ENCODE data around the gene MAST4.
"Not testable (repeated sequence)": the region's sequence is repeated elsewhere in the genome, so short reads cannot be mapped to it uniquely, and the experiment has no call there.

Gene MAST4

DNA sequence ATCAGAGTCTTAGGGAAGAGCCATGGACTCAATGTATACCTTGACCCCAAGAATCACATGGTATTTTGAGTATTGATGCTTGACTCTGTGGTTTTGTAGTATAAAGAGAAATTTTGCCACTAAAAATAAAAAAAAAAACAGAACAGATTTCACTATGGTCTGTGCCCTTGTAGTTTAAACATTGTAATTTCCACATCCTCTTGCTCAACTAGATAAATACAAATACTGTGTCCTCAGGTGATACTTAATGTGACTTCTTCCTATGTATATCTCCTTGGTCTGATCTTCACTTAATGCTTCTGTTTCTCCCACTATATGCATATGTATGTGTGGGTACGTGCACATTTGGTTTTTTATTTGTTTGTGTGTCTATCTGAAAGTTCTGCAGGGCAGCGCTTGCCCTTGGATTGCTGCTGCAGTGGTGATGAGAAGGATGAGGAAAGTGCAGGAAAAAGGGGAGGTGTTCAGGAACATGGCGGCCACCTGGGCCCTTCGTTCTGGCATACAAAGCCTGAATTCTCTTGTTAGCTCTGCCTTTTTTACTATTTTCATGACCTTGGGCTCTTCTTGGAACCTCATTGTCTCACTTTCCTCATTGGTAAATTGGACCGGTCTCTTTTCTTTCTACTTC, 222.2 kb downstream of the MAST4 start:
- DNase-seq, result no peak

DNA sequence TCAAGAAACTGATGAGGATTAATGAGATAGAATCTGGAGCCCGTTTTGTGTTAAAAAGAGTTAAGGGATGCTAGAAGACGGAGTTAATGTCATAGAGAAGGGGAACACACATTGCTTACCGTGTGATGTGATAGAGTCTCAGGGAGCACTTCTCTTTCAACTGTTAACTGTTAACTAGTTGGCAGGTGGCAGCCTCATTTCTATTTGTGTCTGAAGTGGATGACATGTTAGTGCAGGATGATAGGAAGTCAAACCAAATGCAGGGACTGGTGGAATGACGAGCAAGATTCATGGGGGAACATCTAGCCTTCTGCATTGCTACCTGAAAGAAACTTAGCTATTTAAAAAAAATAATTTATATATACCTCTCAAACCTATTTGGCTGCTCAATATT, 222.7 kb downstream of the MAST4 start:
- no peak for DNase-seq

DNA sequence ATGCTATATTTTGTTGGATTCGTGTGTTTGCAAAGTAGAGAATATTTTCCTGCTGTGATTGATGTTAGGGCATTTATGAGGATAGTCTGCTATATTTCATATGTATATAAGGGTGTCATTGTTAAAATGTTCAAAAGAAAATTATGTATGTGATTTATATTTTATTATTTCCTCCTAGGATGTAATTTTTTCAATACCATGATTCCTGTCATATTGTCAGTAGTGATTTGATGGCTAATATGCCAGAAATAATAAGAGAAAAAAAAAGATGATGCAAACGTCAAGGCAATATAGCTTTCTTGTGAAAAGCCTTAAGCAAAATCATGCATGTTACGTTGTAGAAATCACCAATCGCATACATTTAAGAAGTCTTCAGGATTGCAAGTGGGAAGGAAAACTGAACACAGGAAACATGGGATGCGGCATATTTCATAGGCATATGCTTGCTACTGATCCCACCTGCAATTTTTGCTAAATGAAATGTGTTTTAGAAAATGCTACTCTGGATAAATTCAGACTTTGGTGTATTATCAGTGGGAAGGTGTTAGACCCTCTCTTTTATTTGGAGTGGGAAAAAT, 224.5 kb downstream of the MAST4 start:
- no peak for DNase-seq

DNA sequence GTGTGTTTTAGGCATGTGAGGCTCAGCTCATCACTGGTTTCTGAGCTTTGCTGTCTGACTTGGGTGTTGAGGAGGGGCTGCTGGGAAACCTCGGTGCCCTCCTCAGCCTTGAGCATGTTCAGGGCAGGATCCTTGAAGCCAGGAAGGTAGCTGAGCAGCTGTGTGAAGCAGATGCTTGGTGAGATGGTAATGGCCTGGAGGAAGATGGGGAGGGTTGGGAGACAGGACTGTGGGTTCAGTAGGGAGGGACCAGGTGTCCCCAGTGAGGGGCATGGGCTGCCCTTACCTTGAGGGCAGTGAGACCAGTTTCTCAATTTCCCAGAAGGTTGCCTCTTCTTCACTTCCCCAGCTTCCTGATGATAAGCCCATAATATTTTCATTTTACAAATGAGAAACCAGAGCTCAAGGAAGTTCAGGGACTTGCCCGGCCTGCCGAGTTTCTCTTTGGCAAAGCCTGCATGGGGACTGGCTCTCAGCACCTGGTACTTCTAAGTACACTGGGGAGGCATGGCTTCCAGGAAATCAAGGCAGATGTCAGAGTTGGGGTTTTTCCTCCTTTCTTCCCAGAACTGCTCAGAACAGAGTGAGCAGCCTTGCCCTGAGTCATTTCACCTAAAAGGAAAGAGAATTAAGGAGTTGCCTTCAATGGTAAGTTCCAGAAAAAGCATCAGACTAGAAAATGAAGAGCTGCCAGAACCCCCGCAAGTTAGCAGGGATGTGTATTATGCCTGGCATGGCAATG, 225.7 kb downstream of the MAST4 start:
- no peak for DNase-seq

DNA sequence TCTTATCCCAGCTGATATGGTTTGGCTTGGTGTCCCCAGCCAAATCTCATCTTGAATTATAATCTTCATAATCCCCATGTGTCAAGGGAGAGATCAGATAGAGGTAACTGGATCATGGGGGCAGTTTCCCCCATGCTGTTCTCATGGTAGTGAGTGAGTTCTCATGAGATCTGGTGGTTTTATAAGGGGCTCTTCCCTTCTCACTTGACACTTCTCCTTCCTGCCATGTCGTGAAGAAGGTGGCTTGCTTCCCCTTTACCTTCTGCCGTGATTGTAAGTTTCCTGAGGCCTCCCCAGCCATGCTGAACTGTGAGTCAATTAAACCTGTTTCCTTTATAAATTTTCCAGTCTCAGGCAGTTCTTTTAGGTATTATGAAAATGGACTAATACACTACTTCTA, 226.7 kb downstream of the MAST4 start:
- DNase-seq, result not testable (repeated sequence)

DNA sequence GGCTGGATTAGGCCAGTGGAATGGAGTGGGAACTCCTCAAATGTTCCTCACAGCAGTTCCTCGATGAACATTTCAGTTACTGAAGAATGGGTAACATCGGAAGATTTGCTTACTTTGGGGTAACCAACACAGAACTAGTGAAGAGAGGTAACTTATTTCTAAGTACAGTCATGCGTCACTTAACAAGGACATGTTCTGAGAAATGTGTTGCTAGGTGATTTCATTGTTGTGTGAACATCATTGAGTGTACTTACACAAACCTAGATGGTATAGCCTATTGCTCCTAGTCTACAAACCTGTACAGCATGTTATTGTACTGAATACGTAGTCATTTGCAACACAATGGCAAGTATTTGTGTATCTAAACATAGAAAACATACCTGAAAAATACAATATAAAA, 228.3 kb downstream of the MAST4 start:
- no peak for DNase-seq

DNA sequence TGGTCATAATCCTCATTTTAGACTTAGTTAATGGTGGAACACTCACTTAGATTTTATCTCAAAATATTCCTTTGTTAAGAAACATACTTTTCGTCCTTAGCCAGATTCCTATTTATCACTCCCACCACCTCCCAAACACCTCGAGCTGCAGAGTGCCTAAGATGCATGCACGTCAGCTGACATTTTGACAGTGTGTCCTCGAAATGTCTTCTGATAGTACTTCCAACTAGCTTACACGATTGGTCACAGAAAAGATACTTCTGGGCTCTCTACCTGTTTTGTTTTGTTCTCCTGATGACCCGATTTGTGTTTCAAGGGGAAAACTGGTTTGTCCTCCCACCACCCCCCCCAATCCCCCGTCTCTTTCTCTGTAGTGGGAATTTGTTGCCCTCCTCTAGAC, 230.1 kb downstream of the MAST4 start:
- DNase-seq, result no peak

DNA sequence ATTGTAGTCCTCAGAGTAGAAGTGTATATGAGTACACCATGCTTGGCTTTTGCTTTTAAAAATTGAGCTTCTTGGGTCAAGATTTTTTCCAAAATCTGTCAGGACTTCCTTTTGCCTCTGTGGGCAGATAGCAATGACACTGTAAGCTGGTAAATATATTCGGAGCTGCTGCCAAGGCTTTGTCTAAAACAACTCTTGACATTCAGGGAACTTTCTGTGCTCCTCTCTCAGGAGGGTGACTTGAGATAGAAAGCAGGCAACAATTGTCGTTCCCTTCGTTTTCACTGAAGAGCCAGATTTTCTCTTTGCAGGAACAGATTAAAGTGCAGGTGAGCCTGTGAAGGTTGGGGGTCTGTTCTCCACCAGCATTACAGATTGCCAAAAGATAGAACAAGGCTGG, 230.5 kb downstream of the MAST4 start:
- no peak for DNase-seq

DNA sequence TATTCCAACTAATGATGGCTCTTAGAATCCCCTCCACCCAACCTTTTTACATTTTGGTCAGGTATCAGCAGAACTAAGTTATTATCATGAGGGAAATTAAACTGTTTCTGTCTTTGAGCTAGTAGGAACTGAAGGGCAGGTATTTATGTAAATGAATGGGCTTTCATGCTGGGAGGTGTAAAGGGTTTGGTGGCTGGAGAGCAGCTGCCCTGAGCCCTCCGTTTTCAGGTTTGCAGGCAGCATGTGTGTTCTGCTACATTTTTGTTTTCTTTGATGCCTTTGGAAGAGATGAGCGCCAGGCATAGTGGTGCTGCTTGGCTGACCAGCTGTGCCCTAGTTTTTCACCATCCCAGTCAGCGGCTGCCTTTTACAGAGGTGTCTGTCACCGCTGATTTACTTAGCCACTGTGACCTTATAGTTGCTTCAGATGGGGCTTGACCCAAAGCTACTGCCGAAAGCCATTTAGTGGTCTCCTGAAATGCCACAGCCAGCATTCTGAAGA, 231.9 kb downstream of the MAST4 start:
- no peak for DNase-seq

DNA sequence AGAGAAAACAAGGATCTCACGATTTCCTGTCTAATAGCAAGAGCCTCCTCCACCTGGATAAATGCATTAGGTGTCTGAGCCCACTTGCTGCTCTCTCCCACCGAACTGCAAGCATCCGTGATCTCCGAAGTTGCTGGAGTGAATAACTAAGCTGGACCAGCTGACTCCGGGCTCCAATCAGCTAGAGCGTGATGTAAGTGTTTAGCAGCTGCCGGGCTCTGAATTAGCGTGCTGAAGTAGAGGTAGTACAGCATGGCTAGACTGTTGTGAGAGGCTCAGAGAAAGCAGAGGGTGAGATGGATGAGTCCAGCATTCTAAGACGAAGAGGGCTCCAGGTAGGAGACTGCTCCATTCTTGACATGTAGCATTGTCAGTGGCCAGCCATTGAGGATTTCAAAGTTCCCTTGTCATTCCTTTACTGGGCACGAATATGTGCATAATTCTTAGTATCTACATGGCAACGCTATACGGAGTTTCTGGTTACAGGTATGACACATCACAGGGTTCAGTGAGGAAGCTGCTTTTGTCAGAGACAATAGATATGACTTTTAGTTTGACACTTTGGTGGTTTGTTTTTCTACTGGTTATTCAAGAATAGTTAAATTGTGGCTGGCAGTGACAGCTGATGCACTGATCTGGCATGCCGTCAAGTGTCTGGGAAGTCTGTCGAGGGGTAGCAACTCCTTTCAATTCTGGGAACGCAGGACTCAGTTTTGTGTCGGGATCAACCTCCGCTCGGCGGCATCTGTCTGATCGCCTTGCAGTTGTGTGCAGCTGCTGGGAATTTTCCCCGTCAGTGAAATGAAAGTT, 232.6 kb downstream of the MAST4 start:
- no peak for DNase-seq

DNA sequence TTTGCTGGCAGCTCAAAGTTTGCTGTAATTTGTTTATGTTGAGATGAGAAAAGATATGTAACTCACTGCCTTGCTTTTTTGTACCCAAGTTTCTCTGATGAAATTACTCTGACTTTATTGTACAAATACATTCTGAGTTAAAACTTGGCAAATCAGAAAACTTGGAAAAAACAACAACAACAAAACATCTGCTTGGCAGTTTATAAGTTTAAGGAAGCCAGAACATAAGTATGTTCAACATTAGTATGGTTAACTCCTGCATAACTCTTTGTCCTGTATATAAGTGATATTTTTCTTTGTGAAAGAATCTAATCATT, 233.1 kb downstream of the MAST4 start:
- DNase-seq, result no peak

DNA sequence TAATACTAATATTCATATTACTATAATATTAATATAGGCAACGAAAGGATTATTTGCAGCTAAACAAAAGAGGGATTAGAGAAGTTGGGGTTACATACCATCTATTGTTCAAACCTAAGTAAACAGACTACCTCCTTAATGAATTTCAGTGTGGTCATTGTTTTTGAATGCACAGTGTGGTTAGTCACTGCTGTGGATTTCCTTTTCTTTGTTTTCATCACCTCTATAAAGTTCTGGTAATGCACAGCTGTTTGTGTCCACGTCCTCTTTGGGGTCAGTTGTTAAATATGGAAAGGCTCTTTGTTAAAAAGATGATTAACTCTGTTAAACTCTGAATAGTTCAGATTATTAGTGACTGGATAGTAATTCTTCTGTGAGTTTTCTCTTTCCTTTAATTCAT, 233.6 kb downstream of the MAST4 start:
- no peak for DNase-seq

DNA sequence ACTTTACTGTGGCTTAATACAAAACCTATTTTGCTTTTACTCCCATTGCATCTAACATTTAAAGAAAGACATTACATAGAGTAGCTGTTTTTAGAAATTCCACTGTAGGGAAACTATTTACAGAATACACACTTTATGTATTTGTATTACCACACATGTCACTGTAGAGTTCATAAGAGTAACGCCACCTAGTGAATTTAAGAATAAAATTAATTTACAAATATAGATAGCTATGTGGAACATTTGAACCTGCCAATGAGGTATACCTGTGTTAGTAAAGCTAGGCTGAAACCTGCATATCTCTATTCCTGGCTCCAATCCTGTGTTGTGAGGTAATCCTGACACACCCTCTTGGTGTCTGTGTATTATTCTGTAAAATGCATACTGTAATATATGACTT, 234.4 kb downstream of the MAST4 start:
- no peak for DNase-seq

DNA sequence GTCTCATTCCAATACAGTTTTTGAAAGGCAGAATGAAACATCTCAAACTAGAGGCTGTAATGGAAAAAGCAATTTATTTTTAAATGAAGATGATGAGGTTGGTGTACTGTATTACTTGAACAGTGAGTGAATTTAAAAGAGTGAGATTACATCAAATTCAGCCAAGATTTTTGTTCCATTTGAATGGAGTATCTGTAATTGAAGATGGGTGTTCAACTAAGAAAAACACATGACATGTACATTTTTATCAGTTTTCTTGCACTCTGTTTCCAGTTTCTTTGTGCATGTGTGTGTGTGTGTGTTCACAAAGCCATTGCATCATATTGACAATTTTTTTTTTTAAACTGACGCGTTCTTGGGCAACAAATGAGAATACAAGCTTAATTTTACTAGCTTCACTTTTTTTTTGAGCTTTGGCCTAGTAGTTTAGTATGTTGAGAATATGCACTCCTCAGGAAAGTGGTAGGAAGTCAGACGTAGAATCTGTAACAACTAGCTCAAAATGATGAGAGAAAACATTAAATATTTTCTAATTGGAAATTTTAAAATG, 243.5 kb downstream of the MAST4 start:
- no peak for DNase-seq

DNA sequence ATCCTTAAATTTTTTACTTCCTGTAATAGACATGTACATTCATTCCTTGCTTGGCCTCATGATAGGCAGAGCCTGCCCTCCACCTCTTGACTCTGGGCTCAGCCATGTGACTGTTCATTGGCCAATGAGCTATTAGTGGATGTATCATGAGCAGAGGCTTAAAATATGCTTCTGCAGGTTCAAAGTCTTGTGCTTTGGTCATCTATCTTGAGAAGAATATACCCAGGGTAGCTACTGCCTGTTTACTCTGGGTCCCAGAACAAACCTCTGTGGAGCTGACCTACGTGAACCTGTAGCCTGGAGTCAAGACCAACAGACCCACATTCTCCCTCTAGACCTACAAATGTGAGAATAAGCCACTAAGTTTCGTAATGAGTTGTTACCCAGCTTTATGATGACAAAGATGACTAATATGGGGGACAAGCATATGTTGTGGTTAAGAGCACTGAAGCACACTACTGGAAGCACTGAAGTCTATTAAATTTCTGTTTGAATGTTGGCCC, 244.4 kb downstream of the MAST4 start:
- DNase-seq, result no peak

DNA sequence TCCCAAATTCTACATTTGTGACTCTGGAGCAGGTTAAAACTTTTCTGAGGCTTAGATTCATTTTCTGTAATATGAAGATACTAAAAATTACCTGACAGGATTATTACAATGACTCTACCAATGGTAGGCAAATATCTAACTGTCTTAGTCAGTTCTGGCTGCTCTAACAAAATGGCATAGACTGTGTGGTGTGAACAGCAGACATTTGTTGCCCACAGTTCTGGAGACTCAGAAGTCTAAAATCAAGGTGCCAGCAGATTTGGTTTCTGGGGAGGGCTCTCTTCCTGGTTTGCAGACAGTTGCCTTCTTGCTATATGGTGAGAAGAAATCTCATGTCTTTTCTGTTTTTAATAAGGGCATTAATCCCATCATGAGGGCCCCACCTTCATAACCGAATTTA, 245.1 kb downstream of the MAST4 start:
- DNase-seq, result no peak

DNA sequence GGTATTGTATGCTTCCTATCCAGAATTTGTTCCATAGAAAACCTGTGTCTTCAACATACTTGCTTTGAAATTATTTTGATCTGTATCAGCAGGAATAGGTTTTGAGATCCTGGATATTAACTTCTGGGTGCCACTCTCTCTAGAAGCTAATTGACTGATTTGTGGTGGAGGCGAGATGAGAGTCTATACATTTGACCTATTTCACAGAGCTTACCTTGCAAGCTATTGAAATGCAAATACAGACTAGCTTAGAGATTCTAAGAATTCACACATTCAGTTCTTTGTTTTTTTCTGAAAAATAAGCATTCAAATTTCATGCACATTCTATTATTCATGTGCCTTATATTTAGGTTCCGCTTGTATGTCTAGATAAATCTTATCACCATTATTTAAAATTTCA, 246.3 kb downstream of the MAST4 start:
- DNase-seq, result no peak

DNA sequence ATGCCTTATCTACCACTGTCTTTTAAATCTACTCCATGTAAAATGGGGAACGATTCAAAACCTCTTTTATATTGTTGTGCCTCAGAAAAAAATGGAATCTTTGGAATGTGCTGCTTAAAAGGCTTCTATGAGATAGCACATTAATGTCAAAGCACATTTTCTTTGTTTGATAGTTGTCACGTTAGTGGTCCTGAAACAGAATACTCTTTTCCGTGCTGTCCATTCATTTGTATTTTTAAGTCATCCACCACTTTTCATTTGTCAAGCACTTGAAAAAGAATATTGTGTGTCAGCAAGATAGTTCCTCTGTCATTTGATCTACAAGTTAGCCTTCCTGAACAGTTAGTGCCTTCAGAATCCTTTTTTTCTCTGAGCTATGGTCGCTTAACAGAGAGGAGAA, 246.9 kb downstream of the MAST4 start:
- DNase-seq, result no peak

DNA sequence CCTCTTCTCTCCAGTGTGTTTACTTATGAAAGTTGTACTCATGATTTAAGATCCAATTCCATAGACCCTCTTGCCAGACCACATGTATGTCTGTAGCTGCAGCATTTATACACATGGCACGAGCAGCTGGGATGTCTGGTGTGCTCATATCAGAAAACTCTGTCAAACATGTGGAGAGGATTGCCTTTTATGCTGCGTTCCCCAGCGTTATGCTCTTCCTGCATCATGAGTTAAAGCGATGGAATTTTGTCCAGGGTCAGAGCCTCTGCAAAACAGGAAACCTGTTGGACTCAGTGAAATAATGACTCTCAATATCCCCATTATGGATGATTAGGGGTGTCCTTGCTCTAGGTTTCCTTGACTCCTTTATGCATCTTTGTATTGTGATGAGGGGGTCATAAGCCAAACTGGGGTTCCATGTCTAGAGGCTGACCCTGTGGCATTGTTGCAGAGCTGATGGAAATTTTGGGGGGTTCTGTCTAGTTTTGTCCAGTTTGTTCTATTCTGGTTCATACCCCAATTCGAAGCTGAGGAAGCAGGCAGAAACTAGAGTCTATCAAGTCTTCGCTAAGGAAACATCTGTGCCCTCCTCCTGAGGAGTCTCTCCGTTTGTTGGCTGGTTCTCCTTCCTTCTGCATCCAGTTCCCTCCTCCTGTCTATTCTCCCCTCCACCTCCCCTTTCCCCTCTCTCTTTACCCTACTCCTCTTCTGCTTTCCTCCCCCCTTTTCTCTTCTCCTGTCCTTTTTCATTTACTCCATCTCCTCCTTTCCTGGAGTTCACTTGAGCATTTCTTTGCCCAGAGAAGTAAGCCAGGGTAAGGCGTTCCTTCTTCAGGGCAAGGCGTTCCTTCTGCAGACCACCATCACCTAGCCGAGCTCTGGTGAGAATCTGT, 252.8 kb downstream of the MAST4 start:
- DNase-seq, result no peak

DNA sequence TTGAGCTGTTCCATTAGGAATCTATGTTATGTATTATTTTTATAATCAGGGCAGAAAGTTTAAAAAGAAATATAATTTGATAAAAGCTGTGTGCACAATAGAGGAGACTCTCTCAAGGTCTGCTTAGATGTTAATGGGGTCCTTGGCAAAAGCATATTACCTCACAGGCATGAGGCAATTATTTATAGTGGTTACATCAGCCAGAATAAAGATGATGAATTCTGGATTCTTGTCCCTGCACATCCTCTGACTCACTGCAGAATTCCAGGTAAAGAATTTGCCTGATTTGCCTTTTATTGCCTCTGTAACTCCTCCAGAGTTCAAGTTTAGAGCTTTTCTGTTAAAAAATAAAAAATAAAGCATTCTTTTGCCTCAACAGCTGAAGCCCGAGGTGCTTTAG, 253.6 kb downstream of the MAST4 start:
- DNase-seq, result no peak

DNA sequence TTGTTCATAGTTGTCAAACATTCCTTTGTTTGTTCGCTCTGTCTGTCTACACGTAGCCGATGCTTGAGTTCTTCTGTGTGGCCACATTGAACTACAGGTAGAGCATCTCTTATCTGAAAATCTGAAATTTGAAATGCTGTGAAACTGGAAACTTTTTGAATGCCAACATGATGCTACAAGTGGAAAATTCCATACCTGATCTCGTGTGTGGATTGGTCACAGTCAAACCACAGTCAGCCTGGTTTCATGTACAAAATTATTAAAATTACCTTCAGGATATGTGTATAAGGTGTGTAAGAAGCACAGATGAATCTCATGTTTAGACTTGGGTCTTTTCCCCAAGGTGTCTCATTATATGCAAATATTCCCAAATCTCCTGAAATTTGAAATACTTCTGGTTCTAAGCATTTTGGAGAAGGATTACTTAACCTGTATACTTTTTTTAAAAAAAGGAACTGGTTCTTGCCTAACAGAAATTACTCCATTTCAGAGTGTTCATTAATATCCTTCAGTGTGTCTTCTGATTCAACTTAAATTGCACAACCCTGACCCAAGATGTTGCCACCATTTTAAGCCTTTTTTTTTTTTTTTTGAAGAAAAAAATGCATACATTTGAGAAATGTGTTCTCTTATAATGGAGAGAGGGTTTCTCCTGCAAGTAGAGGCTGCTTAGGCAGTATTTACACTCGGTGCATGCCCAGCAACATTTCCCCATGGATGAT, 254.3 kb downstream of the MAST4 start:
- no peak for DNase-seq
